Esophagus muscularis mucosa (tissue), 4 donors: Measurements from ENCODE around the gene ETV3. TPM values are rescaled to one million over a fixed set of nuclear protein-coding genes. Genes with fewer than 3 reads are reported as not detected.

Source experiments
- DNase-seq: peaks from one replicate; pipeline ENCODE4 v3.0.0-alpha.2; 2017; ENCODE audit errors: extremely low spot score
- H3K27ac ChIP-seq, 4 donors: fragments of 200-600 bp; sonication (generic); replicated peaks in 1 of 4; 1 replicate in 3 of 4; 2 replicates in 1 of 4; pipeline ENCODE4 v1.5.1; 2016 to 2019; ENCODE audit warnings: mild to moderate bottlenecking in 1 of 4
- H3K27me3 ChIP-seq, 4 donors: fragments of 200-600 bp; sonication (generic); one replicate each; pipeline versions ENCODE4 v1.5.1 to v1.6.0; 2016 to 2019
- H3K36me3 ChIP-seq, 4 donors: fragments of 200-600 bp; sonication (generic); one replicate each; pipeline ENCODE4 v1.5.1; 2016 to 2019
- H3K4me1 ChIP-seq, 4 donors: fragments of 200-600 bp; sonication (generic); one replicate each; pipeline ENCODE4 v1.5.1; 2016 to 2019
- H3K4me3 ChIP-seq, 4 donors: fragments of 200-600 bp; sonication (generic); 1 replicate in 2 of 4; 2 replicates in 2 of 4; pipeline ENCODE4 v1.5.1; 2016 to 2019; ENCODE audit warnings: mild to moderate bottlenecking in 4 of 4, moderate library complexity in 1 of 4
- H3K9me3 ChIP-seq, 4 donors: fragments of 200-600 bp; sonication (generic); 1 replicate in 3 of 4; 2 replicates in 1 of 4; pipeline ENCODE4 v1.5.1; 2016 to 2019
- CTCF ChIP-seq, 3 experiments: fragments of 200-600 bp in 2 of 3; fragments of 450-650 bp in 1 of 3; sonication (generic) in 2 of 3; IDR thresholded peaks; one replicate each; pipeline ENCODE4 v1.5.1; 2017 to 2019; ENCODE audit warnings: antibody characterized with exemption in 3 of 3, mild to moderate bottlenecking in 2 of 3, moderate library complexity in 1 of 3
- EP300 ChIP-seq: sonication (generic); formaldehyde crosslinking; IDR thresholded peaks from one replicate; pipeline ENCODE4 v1.6.1; 2017; ENCODE audit warnings: antibody characterized with exemption
- POLR2A ChIP-seq: fragments of 450-650 bp; IDR thresholded peaks from one replicate; pipeline ENCODE4 v1.6.1; 2017; ENCODE audit warnings: antibody characterized with exemption, moderate library complexity, mild to moderate bottlenecking, low read depth
- POLR2AphosphoS5 ChIP-seq, 2 donors: sonication (generic); formaldehyde crosslinking; IDR thresholded peaks; one replicate each; pipeline ENCODE4 v1.6.1; 2017; ENCODE audit warnings: antibody characterized with exemption in 2 of 2
- WGBS: methylation state at CpG from one replicate; pipeline ENCODE4 v1.1.5; 2018; 5-methylcytosine and 5-hydroxymethylcytosine counted together
- intact Hi-C: fragments of 100-400 bp; cut with DNase I; formaldehyde crosslinking; loops from one replicate; pipeline ENCODE4 v1.15.1; 2023
- total RNA-seq, 4 donors: library from RNA; depleted of rRNA; stranded (reverse); fragments of >200 nt; gene quantifications; one replicate each; pipeline versions ENCODE4 v1.1.0 to v1.2.1, GENCODE V29; 2016

ETV3 gene
- total RNA-seq, 4 donors from 2014 or later = 16.6 to 20.0 (median 19.2) TPM

DNA sequence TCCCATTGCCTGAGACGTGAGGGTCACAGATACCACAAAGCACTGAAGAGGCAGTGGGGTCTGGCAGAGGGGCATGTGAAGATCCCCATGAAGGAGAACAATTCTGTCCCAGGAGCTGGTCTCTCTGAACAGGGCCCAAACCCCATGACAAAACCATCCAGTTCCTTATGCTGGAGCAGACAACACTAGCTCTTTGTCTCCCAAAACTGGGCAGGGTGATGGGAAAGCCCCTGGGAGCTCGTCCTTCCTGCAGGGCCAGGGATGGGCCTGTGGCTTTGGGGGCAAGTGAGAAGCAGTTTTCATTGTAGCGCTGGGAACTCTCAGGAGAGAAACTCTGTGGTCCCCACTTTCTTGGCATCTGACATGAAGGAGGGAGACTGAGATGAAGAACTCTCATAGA is 47.4 kb downstream of the ETV3 start:
- Histone ChIP-seq H3K27me3 (no peaks in the 10 kb centered on the region), H3K4me3 (no peak overlapping the region), H3K36me3 (no peaks in the 10 kb centered on the region), H3K27ac (no peak overlapping the region), H3K4me1 (peaks cover 8 to 16% (median 14%) of the 10 kb centered on the region in 4 donors), H3K9me3 (no peaks in the 10 kb centered on the region)
- intact Hi-C loops = loop anchor here (1.0 to 10.0 kb wide), 2 partner anchors 66 to 404 kb away; no protein-coding TSS in a partner anchor
- TF ChIP-seq POLR2A (no peak), EP300 (no peak), CTCF (IDR thresholded peaks at IDR 0.05) (no peak), POLR2AphosphoS5 (IDR thresholded peaks at IDR 0.05) (no peak)
- 89% methylated on average over 3 of the region's 3 CpGs for WGBS
- DNase-seq = no peak

DNA sequence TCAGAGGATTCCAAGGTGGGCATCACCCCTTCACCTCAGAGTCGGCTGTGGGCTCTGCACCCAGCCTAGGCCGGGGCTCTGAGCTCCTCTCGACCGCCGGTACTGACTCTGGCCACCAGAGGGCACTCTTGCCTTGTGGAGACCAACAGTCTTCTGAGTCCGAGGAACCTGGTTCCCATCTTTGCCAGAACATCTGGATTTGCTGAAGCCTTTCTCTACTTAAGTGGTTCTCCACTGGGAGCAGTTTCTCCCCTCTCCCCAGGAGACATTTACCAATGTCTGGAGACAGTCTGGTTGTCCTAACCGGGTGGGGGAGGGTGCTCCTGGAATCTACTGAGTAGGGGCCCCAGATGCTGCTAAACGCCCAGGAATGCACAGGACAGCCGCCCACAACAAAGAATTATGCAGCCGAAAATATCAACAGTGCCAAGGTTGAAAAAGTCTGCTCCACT is 48.0 kb downstream of the ETV3 start:
- H3K4me1 ChIP-seq = peaks cover 8 to 16% (median 14%) of the 10 kb centered on the region in 4 donors
- TF ChIP-seq POLR2A (no peak), POLR2AphosphoS5 (IDR thresholded peaks at IDR 0.05) (no peak), EP300 (no peak), CTCF (IDR thresholded peaks at IDR 0.05) (peak; percentile 88 to 96 (median 94))
- intact Hi-C loops = loop anchor here (1.0 to 10.0 kb wide), 2 partner anchors 66 to 405 kb away; no protein-coding TSS in a partner anchor
- WGBS = 21% methylated on average over 9 of the region's 10 CpGs
- no peak for DNase-seq
- no peaks in the 10 kb centered on the region for H3K9me3 ChIP-seq
- no peaks in the 10 kb centered on the region for H3K27me3 ChIP-seq
- no peak overlapping the region for H3K4me3 ChIP-seq
- H3K36me3 ChIP-seq = no peaks in the 10 kb centered on the region
- H3K27ac ChIP-seq = no peak overlapping the region

DNA sequence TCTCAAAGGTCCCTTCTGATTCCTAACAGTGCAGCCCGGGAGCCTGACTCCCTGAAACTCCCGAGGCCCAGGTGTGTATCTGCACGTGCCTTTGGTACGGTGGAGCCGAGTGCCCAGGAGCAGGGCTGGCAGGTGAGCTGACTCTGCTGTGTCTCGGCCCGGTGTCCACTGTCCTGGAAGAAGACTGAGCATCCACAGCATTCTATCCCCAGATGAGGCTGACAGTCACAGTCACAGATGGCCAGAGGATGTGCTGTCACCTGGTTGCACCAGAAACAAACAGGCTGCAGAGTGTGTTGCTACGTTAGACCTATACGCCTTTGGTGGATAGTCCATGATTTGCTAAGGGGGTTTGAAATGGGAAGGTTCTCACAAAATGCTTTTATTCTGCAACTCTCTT is 48.4 kb downstream of the ETV3 start:
- Histone ChIP-seq H3K9me3 (no peaks in the 10 kb centered on the region), H3K4me3 (no peak overlapping the region), H3K36me3 (no peaks in the 10 kb centered on the region), H3K4me1 (peaks cover 8 to 16% (median 14%) of the 10 kb centered on the region in 4 donors), H3K27ac (no peak overlapping the region), H3K27me3 (no peaks in the 10 kb centered on the region)
- intact Hi-C loops = loop anchor here (1.0 to 10.0 kb wide), 2 partner anchors 67 to 405 kb away; no protein-coding TSS in a partner anchor
- 79% methylated on average over 5 of the region's 9 CpGs for WGBS
- TF ChIP-seq POLR2AphosphoS5 (IDR thresholded peaks at IDR 0.05) = no peak
- TF ChIP-seq CTCF (IDR thresholded peaks at IDR 0.05) = no peak
- DNase-seq = no peak

GRCh38 chr1:157088607-157089006 is 49.6 kb downstream of the ETV3 start:
- Histone ChIP-seq H3K9me3 (no peaks in the 10 kb centered on the region), H3K27me3 (no peaks in the 10 kb centered on the region), H3K4me1 (peaks cover 8 to 16% (median 14%) of the 10 kb centered on the region in 4 donors), H3K36me3 (no peaks in the 10 kb centered on the region), H3K4me3 (no peak overlapping the region), H3K27ac (no peak overlapping the region)
- DNase-seq = no peak
- no peak for TF ChIP-seq POLR2A
- no peak for TF ChIP-seq EP300
- no peak for TF ChIP-seq POLR2AphosphoS5 (IDR thresholded peaks at IDR 0.05)
- no peak for TF ChIP-seq CTCF (IDR thresholded peaks at IDR 0.05)
- intact Hi-C loops = no loop called here

DNA sequence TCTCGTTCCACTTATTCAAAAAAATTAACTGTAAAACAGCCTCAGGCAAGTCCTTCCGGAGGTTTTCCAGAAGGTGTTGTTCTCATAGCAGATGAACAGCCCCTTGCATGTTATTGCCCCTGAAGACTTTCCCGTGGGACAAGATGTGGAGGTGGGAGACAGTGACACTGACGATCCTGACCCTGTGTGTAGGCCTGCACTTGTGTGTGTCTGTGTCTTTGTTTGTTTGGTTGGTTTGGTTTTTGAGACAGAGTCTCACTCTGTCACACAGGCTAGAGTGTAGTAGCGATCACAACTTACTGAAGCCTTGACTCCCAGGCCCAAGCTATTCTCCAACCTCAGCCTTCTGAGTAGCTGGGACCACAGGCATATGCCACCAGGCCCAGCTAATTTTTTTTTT is 51.2 kb downstream of the ETV3 start:
- Histone ChIP-seq H3K9me3 (no peaks in the 10 kb centered on the region), H3K27ac (no peak overlapping the region), H3K4me3 (no peak overlapping the region), H3K36me3 (no peaks in the 10 kb centered on the region), H3K4me1 (peaks cover 7 to 8% (median 7%) of the 10 kb centered on the region in 4 donors), H3K27me3 (no peaks in the 10 kb centered on the region)
- 84% methylated on average over 5 of the region's 5 CpGs for WGBS
- intact Hi-C loops = no loop called here
- DNase-seq = no peak
- TF ChIP-seq EP300 = no peak
- TF ChIP-seq POLR2AphosphoS5 (IDR thresholded peaks at IDR 0.05) = no peak
- TF ChIP-seq CTCF (IDR thresholded peaks at IDR 0.05) = no peak
- TF ChIP-seq POLR2A = no peak
